ENCODE data around the gene CLEC2D.
"Not testable (repeated sequence)": the region's sequence is repeated elsewhere in the genome, so short reads cannot be mapped to it uniquely, and the experiment has no call there.

The CLEC2D gene

DNA sequence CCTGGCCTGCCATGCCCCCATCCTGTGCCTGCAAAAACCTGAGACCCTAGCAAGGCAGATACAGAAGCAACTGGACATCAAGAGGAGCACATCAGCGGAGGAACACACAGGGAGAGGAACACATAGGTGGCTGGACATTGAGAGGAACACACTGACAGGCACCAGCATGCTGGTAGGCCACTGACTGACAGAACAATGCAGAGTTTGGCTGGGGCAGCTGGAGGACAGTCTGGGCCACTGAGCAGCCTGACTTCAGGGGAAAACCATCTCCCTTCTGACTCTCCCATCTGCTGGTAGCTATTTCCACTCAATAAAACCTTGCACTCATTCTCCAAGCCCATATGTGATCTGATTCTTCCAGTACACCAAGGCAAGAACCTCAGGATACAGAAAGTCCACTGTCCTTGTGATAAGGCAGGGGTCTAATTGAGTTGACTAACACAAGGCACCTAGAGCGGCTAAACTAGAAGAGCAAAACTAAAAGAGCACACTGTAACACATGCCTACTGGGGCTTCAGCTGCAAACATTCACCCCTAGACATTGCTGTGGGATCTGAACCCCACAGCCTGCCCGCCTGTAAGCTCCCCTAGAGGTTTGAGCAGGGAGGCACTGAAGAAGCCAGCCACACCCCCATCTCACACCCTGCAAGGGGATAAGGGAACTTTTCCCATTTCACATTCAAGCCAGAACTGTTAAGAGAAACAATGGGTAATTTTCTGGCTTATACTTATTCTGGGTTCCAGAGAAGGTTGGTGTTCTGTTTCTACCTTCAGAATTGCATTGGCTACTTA, 41.3 kb downstream of the CLEC2D start:
- TF ChIP-seq CTCF (conservative IDR thresholded peaks at IDR 0.05; ENCODE audit: control insufficient read depth, insufficient read depth, low read depth, low read length), result no peak
- no peak overlapping the region for H3K4me3 ChIP-seq (ENCODE audit: control insufficient read depth, low read depth, low read length)
- DNase-seq (ENCODE audit: low read depth), result no peak

GRCh38 chr12:9711664-9712063, 42.2 kb downstream of the CLEC2D start:
- no peak for DNase-seq (ENCODE audit: low read depth)
- no peak overlapping the region for H3K4me3 ChIP-seq (ENCODE audit: control insufficient read depth, low read depth, low read length)
- no peak for TF ChIP-seq CTCF (conservative IDR thresholded peaks at IDR 0.05; ENCODE audit: control insufficient read depth, insufficient read depth, low read depth, low read length)

DNA sequence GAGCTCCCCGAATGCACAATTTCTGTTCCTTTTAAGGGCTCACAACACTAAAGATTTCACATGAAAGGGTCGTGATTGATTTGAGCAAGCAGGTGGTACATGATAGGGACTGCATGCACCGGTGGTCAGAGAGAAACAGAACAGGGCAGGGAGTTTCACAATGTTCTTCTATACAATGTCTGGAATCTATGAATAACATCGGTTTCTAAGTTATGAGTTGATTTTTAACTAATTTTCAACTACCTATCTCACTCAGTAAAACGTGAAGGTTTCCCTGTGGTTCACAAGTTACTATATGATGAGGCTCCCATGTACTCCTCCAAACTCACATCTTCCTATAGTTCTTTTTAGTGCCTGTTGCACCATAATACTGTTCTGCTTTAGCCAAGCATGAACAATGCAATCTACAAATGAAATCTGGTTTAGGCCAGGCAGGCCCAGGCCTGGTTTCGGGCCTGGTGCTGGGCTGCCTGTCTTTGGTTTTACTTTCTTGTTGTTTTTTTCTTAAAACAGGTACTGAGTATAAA, 43.6 kb downstream of the CLEC2D start:
- not testable (repeated sequence) for H3K4me3 ChIP-seq (ENCODE audit: control insufficient read depth, low read depth, low read length)

DNA sequence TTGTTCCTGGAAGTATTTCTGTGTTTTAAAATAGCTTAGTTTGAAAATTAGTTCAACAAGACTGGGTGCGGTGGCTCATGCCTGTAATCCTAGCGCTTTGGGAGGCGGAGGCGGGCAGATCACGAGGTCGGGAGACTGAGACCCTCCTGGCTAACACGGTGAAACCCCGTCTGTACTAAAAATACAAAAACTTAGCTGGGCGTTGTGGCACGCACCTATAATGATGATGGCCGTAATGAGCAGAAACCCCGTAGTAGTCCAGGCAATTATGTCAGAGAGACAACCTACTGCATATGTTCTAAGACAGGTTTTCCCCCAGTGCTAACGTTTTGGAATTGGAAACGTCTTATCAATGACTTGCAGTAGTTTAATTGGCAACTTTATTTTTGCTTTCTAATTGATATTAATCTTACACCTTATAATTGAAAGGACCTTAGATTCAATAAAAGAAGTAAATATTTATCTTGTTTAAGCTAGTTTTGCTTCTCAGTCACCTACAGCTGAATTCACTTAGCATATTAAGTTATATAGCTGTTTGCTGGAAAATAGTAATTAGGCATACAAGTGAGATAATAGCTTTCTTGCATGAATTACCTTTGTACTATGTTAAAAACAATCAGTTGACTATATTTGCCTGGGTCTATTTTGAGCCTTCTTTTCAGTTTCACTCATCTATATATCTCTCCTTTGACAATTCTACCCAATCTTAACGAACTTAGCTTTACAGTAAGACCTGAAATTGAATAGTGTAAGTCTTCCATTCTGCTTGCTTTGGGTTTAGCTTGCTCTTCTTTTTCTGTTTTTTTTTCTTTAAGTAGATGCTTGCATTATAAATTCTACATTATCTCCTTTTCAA, 47.8 kb downstream of the CLEC2D start:
- TF ChIP-seq CTCF (conservative IDR thresholded peaks at IDR 0.05; ENCODE audit: control insufficient read depth, insufficient read depth, low read depth, low read length), result no peak
- no peak overlapping the region for H3K4me3 ChIP-seq (ENCODE audit: control insufficient read depth, low read depth, low read length)
- DNase-seq (ENCODE audit: low read depth), result no peak

More for the DNA sequence above, 43.6 kb downstream of the CLEC2D start:
- not testable (repeated sequence) for DNase-seq (ENCODE audit: low read depth)

DNA sequence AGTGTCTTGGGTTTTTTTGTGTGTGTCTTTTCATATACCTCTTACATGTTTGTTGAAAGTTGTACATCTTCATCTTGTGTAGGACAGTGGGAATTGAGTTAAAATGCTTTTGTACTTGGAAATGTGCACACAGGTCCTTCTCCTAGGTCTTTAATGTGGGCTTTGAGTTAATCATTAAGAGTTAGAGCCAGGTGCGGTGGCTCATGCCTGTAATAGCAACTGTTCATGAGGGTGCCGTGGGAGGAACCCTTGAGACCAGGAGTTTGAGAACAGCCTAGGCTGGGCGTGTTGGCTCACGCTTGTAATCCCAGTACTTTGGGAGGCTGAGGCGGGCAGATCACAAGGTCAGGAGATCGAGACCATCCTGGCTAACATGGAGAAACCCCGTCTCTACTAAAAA, 49.5 kb downstream of the CLEC2D start:
- DNase-seq (ENCODE audit: low read depth), result no peak
- no peak overlapping the region for H3K4me3 ChIP-seq (ENCODE audit: control insufficient read depth, low read depth, low read length)
- no peak for TF ChIP-seq CTCF (conservative IDR thresholded peaks at IDR 0.05; ENCODE audit: control insufficient read depth, insufficient read depth, low read depth, low read length)

- no peak overlapping the region for H3K4me3 ChIP-seq (ENCODE audit: control insufficient read depth, low read depth, low read length)
- no peak for TF ChIP-seq CTCF (conservative IDR thresholded peaks at IDR 0.05; ENCODE audit: control insufficient read depth, insufficient read depth, low read depth, low read length)
- DNase-seq (ENCODE audit: low read depth), result no peak
Observed at GRCh38 chr12:9719790-9720189, 50.3 kb downstream of the CLEC2D start.

Data from fibroblast of mammary gland (primary cell).